Activated CD8-positive, alpha-beta memory T cell treated with anti-CD3 and anti-CD28 coated beads, Interleukin-2, amount 50 U/mL, for 24 hours (primary cell): Measurements from ENCODE around the gene ADA.
"Not testable (repeated sequence)": the region's sequence is repeated elsewhere in the genome, so short reads cannot be mapped to it uniquely, and the experiment has no call there.

Experiments
- DNase-seq: peaks from one replicate; pipeline ENCODE4 v3.0.0-alpha.2; 2020; ENCODE audit errors: extremely low read depth

Gene ADA

DNA sequence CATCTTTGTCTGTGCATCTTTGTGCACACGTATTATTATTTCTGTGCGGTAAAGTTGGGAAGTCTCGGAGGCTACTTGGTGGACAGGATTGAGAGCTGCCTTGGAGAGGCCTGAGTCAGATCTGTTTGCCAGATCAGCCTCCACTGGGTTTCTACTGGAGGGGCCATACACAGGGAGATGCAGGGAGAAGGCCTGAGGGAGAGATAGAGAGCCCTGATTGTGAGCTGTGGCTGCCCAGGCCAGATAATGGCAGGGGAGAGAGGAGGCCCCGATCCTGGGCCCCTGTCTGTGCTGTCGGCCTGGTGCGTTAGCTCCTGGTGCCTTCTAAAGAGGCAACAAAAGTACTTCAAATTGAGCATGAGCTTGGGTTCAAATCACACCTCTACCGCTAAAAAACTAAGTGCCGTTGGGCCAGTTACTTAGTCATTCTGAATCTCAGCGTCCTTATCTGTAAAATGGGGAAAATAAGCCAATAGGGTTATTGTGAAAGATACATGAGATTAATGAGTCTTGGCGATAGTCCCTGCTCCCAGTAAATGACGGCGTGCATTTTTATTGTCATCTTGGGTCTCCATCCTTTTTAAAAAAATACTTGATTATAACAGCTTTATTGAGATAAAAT, 27.6 kb upstream of the ADA start:
- no peak for DNase-seq

DNA sequence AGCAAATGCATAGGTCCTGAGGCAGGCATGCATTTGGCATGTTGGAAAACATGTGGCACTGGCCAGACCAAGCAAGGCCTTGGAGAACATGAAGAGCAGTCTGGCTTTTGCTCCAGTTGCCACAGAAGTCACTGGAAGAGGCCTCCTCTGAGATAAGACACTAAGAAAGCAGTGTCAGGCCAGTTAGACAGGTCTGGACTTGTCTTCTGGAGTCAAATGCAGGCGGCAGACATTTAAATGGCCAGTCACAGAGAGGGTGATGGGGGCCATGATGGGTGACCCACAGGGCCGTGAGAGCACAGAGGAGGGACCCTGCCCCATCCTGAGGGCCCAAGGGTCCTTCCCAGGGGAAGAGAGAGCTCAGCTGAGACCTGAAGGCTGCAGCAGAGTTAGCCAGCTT, 26.7 kb upstream of the ADA start:
- no peak for DNase-seq

DNA sequence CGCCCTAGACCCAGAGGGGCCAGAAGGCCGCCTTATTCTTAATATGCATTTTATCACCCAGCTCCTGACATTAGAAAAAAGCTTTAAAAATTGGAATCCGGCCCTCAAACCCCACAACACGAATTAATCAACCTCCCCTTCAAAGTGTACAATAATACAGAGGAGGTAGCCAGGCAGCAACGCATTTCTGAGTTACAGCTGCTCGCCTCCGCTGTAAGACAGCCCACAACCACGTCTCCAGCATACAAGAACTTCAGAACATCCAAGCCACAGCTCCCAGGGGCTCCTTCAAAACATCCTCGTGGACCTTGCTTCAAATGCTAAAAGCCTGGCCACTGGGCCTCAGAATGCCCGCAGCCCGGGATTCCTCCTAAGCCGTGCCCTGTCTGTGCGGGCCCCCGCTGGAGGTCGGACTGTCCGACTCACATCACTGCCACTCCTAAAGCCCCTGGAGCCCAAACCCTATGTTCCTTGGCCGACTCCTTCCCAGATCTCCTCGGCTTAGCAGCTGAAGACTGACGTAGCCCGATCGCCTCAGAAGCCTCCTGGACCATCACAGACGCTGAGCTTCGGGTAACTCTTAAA, 20.9 kb upstream of the ADA start:
- not testable (repeated sequence) for DNase-seq

DNA sequence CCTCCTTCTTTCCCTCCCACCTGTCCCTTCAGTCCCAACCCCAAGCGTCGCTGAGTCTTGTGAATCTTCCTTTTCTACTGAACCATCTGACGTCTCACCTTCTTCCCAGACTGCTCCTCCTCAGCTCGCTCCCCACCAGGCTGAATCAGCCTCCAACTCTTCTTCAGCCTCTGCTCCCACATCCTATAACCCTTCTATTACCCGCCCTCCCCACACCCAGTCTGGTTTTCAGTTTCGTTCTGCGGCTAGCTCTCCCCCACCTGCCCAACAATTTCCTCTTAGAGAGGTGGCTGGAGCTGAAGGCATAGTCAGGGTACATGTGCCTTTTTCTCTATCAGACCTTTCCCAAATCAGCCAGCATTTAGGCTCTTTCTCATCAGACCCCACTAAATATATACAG, 20.0 kb upstream of the ADA start:
- DNase-seq: not testable (repeated sequence)

DNA sequence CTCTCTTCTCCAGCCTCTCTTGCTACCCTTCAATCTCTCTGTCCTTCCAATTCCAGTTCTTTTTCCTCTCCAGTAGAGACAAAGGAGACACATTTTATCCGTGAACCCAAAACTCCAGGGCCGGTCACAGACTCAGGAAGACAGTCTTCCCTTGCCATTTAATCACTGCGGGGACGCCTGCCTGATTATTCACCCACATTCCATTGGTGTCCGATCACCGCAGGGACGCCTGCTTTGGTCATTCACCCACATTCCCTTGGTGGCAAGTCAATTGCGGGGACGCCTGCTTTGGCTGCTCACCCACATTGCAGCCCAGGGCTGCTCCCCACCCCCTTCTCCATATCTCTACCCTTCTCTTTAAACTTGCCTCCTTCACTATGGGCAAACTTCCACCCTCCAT, 19.4 kb upstream of the ADA start:
- DNase-seq: not testable (repeated sequence)

DNA sequence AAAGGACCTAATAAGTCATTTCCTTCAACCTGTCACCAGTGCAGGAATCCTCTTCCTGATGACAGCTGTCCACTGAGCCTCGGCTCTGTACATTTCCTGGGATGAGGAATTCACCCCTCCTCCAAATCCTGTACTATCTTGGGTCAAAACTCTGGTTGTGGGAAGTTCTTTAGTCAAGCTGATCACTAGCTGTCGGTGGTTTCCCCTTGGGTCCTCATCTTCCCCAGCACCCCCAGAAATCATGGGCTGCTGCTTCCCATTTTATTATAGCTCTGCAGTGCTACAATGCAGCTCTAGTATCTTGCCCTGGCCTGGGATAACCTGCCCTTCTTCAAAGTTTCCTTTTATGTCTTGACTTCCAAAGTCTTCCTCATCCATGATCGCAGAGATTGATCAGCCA, 14.6 kb upstream of the ADA start:
- no peak for DNase-seq

DNA sequence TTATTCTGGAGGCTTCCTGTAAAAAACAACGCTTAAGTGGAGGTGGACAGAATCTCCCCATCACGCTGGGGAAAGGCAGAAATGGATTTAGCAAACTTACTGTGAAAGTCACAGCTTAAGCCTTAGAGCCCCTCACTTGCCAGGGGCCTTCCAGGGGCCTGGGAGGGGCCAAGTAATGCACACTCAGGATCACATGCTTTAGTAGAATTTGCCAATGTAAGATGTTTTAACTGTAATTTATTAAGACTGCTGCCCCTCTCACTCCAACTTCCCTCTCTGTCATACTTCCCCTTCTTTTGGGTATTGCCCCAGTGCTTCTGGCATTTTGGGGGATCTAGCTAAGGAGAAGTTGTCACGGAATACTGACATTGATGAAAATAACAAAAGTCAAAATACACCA, 12.6 kb upstream of the ADA start:
- no peak for DNase-seq

DNA sequence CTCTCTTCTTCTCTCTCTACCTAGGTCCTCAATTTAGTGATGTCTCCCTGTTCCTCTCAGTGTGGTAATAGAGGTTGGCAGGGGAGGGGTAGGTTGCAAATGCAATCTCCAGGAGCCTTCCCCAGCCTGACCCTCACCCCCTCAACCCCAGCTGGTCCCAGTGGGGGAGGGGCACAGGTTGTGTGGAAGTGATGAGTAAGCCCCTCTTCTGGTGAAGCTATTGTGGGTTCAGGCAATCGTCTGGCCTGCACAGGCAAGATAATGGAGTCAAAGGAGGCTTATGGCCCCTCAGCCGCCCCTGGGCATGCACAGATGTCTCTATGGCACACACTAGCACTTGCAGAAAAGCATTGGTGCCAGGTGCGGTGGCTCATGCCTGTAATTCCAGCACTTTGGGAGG, 10.8 kb upstream of the ADA start:
- no peak for DNase-seq

DNA sequence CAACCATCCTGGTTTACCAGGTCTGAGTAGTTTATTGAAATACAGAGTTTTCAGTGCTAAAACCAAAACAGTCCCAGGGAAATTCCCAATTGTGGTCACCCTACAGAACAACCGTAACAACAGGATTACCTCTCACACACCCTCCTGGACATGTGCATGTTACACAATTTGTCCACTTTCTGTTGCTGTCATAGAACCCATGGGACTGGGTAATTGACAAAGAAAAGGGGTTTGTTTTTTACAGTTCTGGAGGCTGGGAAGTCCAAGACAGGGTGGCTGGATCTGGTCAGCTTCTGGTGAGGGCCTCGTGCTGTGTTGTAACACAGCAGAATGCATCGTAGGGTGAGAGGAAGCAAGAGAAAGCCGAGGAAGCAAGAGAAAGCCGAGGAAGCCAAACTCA, 9.1 kb upstream of the ADA start:
- DNase-seq: no peak

DNA sequence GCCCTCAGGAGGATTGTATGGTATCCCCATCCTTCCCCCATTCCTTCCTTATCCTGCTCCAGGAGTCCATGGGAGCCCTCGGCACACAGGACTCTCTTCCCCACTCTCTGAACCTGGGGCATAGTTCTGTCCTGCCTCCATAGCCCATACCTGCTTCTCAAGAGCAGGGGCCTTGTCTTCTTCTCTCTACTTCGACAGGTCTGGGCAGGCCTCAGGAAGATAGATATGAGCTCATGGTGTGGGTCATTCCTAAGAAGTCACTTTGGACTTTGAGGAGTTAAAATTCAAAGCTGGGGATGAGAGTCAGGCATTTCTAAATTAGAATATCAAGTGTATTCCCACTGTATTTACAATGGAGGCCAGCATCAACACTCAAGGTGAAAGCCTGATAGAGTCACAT, 8.4 kb upstream of the ADA start:
- DNase-seq: no peak

DNA sequence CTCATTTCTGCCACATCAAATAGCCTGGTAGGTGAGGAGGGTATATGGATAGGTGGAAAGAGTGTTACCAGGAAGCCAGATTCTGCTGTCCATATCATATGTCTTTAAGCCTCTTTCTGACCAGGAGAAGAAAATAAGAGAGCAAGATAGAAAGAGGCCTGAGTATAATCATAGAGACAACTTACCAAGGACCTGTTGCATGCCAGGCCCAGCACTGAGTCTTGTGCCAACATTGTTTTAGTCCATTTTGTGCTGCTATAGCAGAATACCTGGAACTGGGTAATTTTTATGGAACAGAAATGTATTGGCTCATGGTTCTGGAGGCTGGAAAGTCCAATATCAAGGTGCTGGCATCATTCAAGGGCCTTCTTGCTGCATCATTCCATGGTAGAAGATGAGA, 7.3 kb upstream of the ADA start:
- no peak for DNase-seq

DNA sequence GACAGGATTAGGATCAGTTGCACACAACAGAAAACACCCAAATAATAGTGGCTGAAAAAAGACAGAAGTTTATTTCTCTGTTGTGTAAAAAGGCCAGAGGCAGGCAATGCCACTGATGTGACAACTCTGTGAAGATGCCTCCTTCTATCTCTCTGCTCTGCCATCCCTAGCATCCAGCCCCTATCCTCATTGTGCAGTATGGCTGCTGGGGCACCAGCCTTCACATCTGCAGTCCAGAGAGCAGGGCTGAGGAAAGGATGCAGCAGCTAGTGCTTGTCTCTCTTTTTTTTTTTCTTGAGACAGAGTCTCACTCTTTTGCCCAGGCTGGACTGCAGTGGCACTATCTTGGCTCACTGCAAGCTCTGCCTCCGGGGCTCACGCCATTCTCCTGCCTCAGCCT, 6.4 kb upstream of the ADA start:
- no peak for DNase-seq

DNA sequence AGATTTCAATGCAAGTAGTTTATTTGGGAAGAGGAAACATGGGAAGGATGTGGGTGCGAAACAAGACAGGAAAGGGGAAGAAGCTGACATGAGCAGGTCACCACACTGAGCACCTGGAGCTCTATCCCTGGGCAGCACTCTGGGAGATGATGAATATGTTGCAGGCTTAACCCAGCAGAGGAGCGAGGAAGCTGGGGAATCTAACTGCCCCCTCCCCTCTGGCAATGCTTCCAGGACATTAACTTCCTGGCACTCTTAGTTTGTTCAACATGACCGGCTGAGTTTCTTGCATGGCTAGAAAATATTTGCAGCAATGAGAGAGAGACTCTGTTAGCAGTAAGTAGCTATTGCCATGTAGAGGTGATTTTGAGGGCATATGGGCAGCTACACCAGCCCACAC, 4.9 kb upstream of the ADA start:
- DNase-seq: no peak

DNA sequence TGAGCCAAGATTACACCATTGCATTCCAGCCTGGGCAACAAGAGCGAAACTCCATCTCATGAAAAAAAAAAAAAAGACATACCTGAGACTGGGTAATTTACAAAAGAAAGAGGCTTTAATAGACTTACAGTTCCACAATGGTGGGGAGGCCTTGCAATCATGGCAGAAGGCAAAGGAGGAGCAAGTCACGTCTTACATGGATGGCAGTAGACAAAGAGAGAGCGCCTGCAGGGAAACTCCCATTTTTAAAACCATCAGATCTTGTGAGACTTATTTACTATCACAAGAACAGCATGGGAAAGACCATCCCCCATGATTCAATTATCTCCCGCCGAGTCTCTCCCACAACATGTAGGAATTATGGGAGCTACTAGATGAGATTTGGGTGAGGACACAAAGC, 2.7 kb upstream of the ADA start:
- DNase-seq: not testable (repeated sequence)

DNA sequence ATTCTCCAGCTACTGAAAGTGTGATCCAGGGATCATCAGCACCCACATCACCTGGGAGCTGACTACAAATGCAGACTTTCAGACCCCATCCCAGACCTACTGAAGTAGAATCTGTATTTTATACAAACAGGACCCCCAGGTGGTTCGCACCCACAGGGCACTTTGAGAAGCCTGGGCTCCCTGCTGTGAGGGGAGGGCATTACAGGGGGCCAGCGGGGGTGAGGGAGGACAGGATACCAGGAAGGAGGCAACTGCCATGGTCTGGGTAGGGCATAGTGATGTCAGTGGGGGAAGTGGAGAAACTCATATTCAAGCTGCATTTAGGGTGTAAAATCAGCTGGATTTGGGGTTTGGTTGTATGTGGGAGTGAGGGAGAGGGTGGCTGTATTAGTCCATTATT, 2.0 kb upstream of the ADA start:
- no peak for DNase-seq

DNA sequence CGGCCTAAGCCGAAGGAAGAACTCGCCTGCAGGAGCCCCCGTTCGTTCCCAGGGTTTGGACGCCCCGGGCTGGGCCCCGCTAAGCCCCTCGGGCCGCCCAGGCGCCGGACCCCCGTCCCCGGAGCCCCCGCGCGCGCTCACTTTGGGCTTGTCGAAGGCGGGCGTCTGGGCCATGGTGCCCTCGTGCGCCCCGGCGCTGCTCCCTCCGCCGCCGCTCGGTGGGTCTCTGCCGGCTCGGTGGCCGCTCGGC, 140 bp downstream of the ADA start:
- no peak for DNase-seq

DNA sequence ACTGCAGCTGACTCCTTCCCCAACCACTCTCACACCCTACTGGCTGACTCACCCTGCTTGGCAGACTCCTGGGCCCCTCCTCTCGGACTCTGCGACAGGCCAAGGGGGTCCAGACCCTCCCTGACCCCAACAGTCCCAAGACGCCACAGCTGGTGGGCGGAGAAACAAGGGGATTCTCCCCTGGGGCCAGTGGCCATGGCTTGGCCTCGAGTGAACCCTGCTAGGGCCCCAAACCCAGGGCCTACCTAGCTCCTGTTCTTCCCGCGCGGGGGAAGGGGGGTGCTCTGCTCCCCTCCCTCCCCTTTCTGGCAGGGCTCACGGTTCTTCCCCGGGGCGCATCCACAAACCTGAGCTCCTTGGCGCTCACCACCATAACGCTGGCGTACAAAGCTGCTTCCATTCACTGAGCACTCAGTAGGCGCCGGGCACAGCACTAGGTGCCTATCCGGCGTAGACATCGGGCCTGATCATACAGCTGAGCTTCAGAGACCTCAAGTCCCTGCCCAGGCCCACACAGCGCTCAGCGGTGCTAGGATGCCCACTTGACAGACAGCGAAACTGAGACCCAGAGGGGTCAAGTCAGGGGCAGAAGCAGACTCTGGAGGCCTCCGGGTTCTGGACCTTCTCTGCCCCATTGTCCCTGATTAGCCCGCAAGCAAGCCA, 597 bp downstream of the ADA start:
- DNase-seq: no peak

DNA sequence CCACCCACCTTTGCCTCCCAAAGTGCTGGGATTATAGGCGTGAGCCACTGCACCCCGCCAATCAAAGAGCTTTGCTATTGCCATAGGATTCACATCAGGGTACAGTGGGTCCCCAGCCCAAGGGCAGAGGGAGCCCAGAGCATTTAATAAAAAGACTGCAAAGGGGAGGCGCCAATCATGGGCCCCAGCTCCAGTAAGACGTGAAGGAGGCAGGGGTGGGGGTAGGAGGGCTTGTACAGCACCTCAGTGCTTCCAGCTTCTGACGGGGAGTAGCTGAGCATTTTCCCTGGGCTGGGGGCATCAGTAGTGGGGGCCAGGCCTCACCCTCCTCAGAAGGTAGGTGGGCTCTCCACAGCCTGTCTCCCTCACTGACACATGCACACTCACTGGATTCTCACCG, 1.5 kb downstream of the ADA start:
- DNase-seq: no peak

DNA sequence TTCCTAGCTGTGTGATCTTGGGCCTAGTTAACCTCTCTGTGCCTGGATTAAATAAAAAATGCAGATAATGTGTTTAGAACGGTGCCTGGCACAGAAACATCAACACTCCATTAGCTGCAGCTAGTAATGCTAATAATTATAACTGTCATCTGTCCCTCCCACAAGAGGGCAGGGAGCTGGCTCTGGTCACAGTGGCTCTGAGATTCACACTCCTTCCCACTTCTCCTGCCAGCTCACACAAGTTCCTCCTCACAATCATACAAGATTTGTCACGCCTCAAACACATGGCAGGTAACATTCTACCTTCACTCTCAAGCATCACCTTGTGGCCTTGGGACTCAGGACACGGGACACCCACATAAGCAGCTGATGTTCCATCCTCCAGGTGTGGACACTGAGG, 2.4 kb downstream of the ADA start:
- DNase-seq: no peak

DNA sequence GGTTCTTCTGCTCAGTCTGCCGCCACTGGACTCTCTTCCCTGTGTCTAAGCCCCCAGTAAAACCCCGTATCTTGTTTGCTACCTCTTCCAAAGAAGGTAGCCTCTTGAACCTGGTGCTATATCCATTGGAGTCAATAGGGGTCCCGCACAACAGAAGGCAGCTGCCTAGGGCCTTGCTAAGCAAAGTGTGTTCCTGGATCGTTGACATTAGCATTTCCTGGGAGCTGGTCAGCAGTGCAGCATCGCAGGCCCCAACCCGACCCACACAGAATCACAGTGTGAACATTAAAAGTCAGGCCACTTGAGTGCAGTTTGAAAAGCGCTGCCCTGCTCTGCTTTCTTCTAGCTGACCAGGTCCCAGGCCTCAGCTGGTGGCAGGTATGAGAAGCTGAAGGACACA, 2.9 kb downstream of the ADA start:
- DNase-seq: no peak

DNA sequence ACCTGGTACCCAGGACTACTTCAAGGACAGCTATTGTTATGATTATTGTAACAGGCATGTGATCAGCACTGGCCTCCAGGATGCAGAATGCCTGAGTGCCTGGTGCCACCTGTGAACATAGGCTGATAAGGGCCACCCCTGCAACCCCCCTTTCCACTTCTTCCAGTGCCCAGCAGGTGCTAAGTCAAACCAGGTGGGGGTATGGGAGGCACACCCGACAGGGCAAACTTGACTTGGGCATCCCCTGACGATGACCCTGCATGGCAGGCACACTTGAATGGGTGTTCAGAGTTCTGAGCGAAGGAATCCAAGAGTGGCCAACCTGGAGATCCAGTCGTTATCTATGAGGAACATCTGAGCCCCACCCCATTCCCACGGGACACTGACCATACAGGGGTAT, 3.4 kb downstream of the ADA start:
- no peak for DNase-seq

DNA sequence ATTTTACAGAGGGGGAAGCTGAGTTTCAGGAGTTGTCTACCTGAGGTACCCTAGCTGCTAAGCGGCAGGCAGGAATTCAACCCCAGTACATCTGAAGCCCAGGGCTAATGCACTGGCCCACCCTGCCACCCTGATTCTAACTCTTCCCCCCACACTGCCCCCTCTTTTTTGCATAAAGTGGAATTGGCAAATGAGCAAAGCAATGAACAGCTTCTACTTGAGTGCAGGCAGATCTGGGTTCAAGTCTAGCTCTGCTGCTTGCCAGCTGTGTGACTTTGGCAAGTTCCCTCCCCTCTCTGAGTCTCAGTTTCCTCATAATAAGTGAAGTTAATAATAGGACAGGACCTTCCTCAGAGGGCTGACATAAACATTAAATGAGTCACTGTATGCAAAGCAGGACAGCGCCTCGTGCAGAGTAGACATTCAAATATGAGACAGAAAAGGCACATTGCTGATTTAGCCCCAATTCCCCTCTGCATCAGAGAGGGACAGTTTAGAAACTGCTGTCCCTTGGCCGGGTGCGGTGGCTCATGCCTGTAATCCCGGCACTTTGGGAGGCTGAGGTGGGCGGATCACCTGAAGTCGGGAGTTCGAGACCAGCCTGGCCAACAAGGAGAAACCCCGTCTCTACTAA, 4.7 kb downstream of the ADA start:
- DNase-seq: no peak

DNA sequence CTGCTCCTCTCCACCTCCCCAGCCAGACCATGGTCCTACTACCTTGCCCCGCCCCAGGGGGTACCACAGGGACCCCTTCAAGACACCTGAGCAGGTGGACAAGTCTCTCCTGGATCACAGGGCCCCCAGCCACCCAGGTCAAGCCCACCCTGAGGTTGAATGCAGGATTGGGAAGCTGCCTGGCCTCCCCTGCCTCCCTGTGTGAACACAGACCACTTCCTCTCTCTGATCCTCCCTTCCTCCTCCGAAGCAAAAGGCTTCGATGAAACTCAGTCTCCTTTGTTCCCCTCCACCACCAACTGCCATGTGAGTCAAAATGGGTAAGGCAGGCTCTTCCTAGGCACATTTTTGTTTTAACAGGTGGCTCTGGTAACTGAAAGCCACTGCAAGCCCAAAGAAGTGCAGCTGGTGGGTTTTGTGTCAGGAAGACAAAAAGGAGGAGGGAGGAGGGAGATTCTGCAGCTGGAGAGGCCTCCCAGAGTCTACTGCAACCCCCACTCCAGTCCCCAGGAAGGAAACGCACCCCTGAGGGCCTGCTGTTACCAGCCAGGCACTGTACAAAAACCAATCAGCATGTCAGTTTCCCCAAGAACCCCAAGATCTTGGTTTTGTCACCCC, 5.4 kb downstream of the ADA start:
- DNase-seq: no peak
